B cell (primary cell): Measurements from ENCODE around the gene FMN1. TPM values are rescaled to one million over a fixed set of nuclear protein-coding genes. Genes with fewer than 3 reads are reported as not detected.

ENCODE experiments used
- ATAC-seq: fragments of 200-7000 bp; cut with Tn5 transposase; one replicate; pipeline ENCODE4 v1.10.0; 2021; ENCODE audit warnings: low read depth, mild to moderate bottlenecking, moderate number of reproducible peaks, moderate library complexity
- CTCF ChIA-PET: fragments of 350-600 bp; sonication (Branson Sonifier 250); formaldehyde crosslinking; loops from one replicate; lab custom pipeline; 2021; ENCODE audit warnings: antibody characterized with exemption, inconsistent platforms; lab: Charles Lee
- POLR2A ChIA-PET: fragments of 350-600 bp; sonication (Branson Sonifier 250); formaldehyde crosslinking; loops from one replicate; lab custom pipeline; 2021; ENCODE audit warnings: antibody characterized with exemption; lab: Charles Lee
- DNase-seq: peaks from one replicate; pipeline ENCODE4 v3.0.0; 2013
- H2AFZ ChIP-seq: 2 replicates; pipeline ENCODE4 v1.6.1; 2012; ENCODE audit warnings: mild to moderate bottlenecking, low read depth, low read length; ENCODE audit not compliant: insufficient read depth, poor library complexity, severe bottlenecking
- H3K27ac ChIP-seq, 2 donors: 1 replicate in 1 of 2; 2 replicates in 1 of 2; pipeline ENCODE4 v1.5.1; 2012 to 2013; ENCODE audit warnings: low read length in 2 of 2, mild to moderate bottlenecking in 2 of 2, moderate library complexity in 1 of 2
- H3K27me3 ChIP-seq, 4 experiments: fragments of 200-600 bp in 1 of 4; sonication (generic) in 1 of 4; replicated peaks in 1 of 4; 1 replicate in 2 of 4; 2 replicates in 2 of 4; pipeline versions ENCODE4 v1.6.1 to v1.7.0; 2013 to 2016; ENCODE audit warnings: low read length in 3 of 4, mild to moderate bottlenecking in 2 of 4, mixed read lengths in 1 of 4, moderate library complexity in 1 of 4; ENCODE audit not compliant: insufficient read depth in 4 of 4, control insufficient read depth in 3 of 4; ENCODE audit errors: control extremely low read depth in 1 of 4
- H3K36me3 ChIP-seq, 2 experiments: replicated peaks in 1 of 2; 1 replicate in 1 of 2; 2 replicates in 1 of 2; pipeline versions ENCODE4 v1.6.1 to v1.7.1; 2013; ENCODE audit warnings: low read length in 1 of 2; ENCODE audit not compliant: insufficient read depth in 2 of 2, control insufficient read depth in 1 of 2; ENCODE audit errors: control extremely low read depth in 1 of 2, extremely low read depth in 1 of 2
- H3K4me1 ChIP-seq, 2 donors: fragments of 200-600 bp in 1 of 2; sonication (generic) in 1 of 2; 1 replicate in 1 of 2; 2 replicates in 1 of 2; pipeline versions ENCODE4 v1.5.1 to v1.6.1; 2013 to 2017; ENCODE audit warnings: low read length in 2 of 2; ENCODE audit not compliant: control insufficient read depth in 2 of 2, insufficient read depth in 2 of 2
- H3K4me2 ChIP-seq: replicated peaks from 2 replicates; pipeline ENCODE3; 2012; ENCODE audit warnings: mild to moderate bottlenecking, low read depth, low read length; ENCODE audit not compliant: poor library complexity, severe bottlenecking
- H3K4me3 ChIP-seq, 5 experiments: fragments of 200-600 bp in 1 of 5; sonication (generic) in 1 of 5; 1 replicate in 3 of 5; 2 replicates in 2 of 5; pipeline versions ENCODE4 v1.5.1 to v1.7.0; 2011 to 2016; ENCODE audit warnings: low read length in 4 of 5, mild to moderate bottlenecking in 4 of 5, low read depth in 2 of 5, control low read depth in 1 of 5, moderate library complexity in 1 of 5; ENCODE audit not compliant: insufficient read depth in 1 of 5; ENCODE audit errors: control extremely low read depth in 1 of 5, extremely low read depth in 1 of 5
- H3K79me2 ChIP-seq: fragments of 200-600 bp; sonication (generic); one replicate; pipeline ENCODE4 v1.6.0; 2016; ENCODE audit warnings: low read length; ENCODE audit not compliant: control insufficient read depth, insufficient read depth
- H3K9ac ChIP-seq: fragments of 200-600 bp; sonication (generic); 2 replicates; pipeline ENCODE4 v1.6.1; 2017; ENCODE audit warnings: mild to moderate bottlenecking, low read length, moderate library complexity
- H3K9me3 ChIP-seq, 3 donors: one replicate each; pipeline versions ENCODE4 v1.6.1 to v1.7.1; 2013; ENCODE audit warnings: low read length in 2 of 3; ENCODE audit not compliant: control insufficient read depth in 2 of 3, insufficient read depth in 1 of 3; ENCODE audit errors: control extremely low read depth in 1 of 3
- H4K20me1 ChIP-seq: 2 replicates; pipeline ENCODE4 v1.6.0; 2012; ENCODE audit warnings: mild to moderate bottlenecking, low read length; ENCODE audit not compliant: insufficient read depth, control insufficient read depth, poor library complexity, severe bottlenecking
- H3K27ac Mint-ChIP-seq: one replicate; pipeline ENCODE4 v1.8.0; 2021; ENCODE audit warnings: mixed read lengths
- H3K27me3 Mint-ChIP-seq: one replicate; pipeline ENCODE4 v1.8.0; 2021; ENCODE audit warnings: mixed read lengths
- H3K4me1 Mint-ChIP-seq: one replicate; pipeline ENCODE4 v1.8.0; 2021; ENCODE audit warnings: mixed read lengths
- H3K4me3 Mint-ChIP-seq: one replicate; pipeline ENCODE4 v1.8.0; 2021; ENCODE audit warnings: mixed read lengths
- H3K9me3 Mint-ChIP-seq: one replicate; pipeline ENCODE4 v1.8.0; 2022; ENCODE audit warnings: mixed read lengths; ENCODE audit not compliant: insufficient read depth
- EZH2 ChIP-seq: IDR thresholded peaks from 2 replicates; pipeline ENCODE4 v1.6.1; 2012; ENCODE audit warnings: borderline replicate concordance, low read depth, mild to moderate bottlenecking, moderate library complexity, low read length; ENCODE audit not compliant: insufficient read depth, poor library complexity, severe bottlenecking
- WGBS: methylation state at CpG from one replicate; pipeline ENCODE4 v1.1.5; 2013; ENCODE audit warnings: missing lambda C conversion rate; ENCODE audit not compliant: insufficient coverage; 5-methylcytosine and 5-hydroxymethylcytosine counted together
- intact Hi-C: fragments of 100-400 bp; cut with micrococcal nuclease; formaldehyde crosslinking; loops from one replicate; pipeline ENCODE4 v1.10.0; 2022
- polyA plus RNA-seq: library from polyadenylated mRNA; depleted of rRNA; stranded (reverse); fragments of >200 nt; gene quantifications from 2 replicates; pipeline ENCODE4 v1.2.3, GENCODE V29; 2012
- total RNA-seq, 2 donors: library from RNA; stranded (reverse); fragments of 120-200 nt in 1 of 2; gene quantifications; 1 replicate in 1 of 2; 2 replicates in 1 of 2; pipeline versions ENCODE4 v1.2.3 to v1.2.4, GENCODE V29; 2013 to 2022
- TF ChIP-seq, protein P1 (sequence below): fragments of 200-600 bp; IDR thresholded peaks from one replicate; pipeline ENCODE4 v1.8.0; 2022; ENCODE audit warnings: antibody characterized with exemption, mild to moderate bottlenecking

Gene FMN1
- total and polyA plus RNA-seq, 2 donors (not counting 1 experiment from before 2014, with no cell fraction given), result 0.21 to 0.96 TPM

DNA sequence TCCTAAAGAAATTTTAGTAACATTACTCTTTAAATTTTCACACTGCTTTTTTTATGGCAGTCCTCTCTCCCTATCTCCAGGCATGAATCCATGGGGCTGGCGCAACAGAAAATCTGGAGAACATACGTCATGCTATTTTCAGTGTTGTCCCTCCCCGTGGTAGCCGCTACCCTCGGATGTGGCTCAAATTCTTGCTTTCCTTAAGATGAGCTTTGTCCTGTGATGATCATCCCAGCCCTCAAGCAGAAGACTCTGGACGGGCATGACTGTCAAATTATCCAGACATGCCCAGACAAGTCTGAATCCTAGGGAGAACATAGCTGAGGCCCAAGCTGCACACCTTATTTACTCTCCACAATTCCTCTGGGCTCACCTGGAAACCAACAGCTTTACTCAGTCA is 49.1 kb downstream of the FMN1 start:
- H4K20me1 ChIP-seq, result no peaks in the 10 kb centered on the region
- H3K4me3 Mint-ChIP-seq, result no peak overlapping the region
- intact Hi-C loops, result no loop called here
- POLR2A ChIA-PET, result no interaction called here
- DNase-seq, result no peak
- H3K36me3 ChIP-seq, result no peaks in the 10 kb centered on the region
- H3K27ac ChIP-seq, result no peak overlapping the region
- no peaks in the 10 kb centered on the region for H3K27me3 ChIP-seq
- no peak overlapping the region for H2AFZ ChIP-seq
- no peaks in the 10 kb centered on the region for H3K9me3 ChIP-seq
- peaks cover 24% of the 10 kb centered on the region for H3K27me3 Mint-ChIP-seq
- TF ChIP-seq, protein P1, sequence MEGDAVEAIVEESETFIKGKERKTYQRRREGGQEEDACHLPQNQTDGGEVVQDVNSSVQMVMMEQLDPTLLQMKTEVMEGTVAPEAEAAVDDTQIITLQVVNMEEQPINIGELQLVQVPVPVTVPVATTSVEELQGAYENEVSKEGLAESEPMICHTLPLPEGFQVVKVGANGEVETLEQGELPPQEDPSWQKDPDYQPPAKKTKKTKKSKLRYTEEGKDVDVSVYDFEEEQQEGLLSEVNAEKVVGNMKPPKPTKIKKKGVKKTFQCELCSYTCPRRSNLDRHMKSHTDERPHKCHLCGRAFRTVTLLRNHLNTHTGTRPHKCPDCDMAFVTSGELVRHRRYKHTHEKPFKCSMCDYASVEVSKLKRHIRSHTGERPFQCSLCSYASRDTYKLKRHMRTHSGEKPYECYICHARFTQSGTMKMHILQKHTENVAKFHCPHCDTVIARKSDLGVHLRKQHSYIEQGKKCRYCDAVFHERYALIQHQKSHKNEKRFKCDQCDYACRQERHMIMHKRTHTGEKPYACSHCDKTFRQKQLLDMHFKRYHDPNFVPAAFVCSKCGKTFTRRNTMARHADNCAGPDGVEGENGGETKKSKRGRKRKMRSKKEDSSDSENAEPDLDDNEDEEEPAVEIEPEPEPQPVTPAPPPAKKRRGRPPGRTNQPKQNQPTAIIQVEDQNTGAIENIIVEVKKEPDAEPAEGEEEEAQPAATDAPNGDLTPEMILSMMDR, result no peak
- TF ChIP-seq EZH2, result no peak
- no peaks in the 10 kb centered on the region for H3K79me2 ChIP-seq
- no peaks in the 10 kb centered on the region for H3K9me3 Mint-ChIP-seq
- no peak overlapping the region for H3K27ac Mint-ChIP-seq
- no peak overlapping the region for H3K4me3 ChIP-seq
- peaks cover 0 to 4% of the 10 kb centered on the region in 2 donors for H3K4me1 ChIP-seq
- H3K4me1 Mint-ChIP-seq, result peaks cover 4% of the 10 kb centered on the region
- CTCF ChIA-PET, result no interaction called here
- H3K4me2 ChIP-seq, result no peak overlapping the region
- WGBS, result 94% methylated on average over 6 of the region's 6 CpGs
- H3K9ac ChIP-seq, result no peak overlapping the region
- ATAC-seq, result no peak

DNA sequence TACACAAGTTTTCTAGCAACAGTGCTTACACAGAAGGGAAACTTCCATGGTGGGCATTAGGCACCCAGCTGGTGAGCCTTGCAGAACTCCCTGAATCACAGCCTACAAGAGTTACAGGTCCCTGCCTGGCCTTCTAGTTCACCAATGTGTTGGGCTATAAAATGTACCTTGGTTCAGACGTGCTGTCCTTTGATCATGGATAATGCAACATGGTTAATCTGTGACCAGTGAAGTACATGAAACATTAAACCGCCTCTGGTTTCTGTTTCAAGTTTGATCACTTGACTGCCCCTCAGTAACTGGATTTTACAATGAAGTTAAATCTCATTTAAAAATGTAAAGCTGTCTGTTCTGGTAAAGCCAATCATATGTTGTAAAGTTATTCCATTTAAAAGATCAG is 51.8 kb downstream of the FMN1 start:
- CTCF ChIA-PET, result no interaction called here
- H3K4me3 ChIP-seq, result no peak overlapping the region
- no peaks in the 10 kb centered on the region for H3K4me1 Mint-ChIP-seq

More for the DNA sequence above, 51.8 kb downstream of the FMN1 start:
- no peak overlapping the region for H3K27ac Mint-ChIP-seq
- no peak overlapping the region for H3K27ac ChIP-seq
- no peaks in the 10 kb centered on the region for H3K79me2 ChIP-seq
- no peaks in the 10 kb centered on the region for H4K20me1 ChIP-seq
- ATAC-seq (no peak), DNase-seq (no peak)
- H2AFZ ChIP-seq, result no peak overlapping the region
- H3K9ac ChIP-seq, result no peak overlapping the region
- no peaks in the 10 kb centered on the region for H3K36me3 ChIP-seq
- H3K9me3 Mint-ChIP-seq, result no peaks in the 10 kb centered on the region
- POLR2A ChIA-PET, result no interaction called here
- H3K27me3 Mint-ChIP-seq, result peaks cover 31% of the 10 kb centered on the region
- H3K4me1 ChIP-seq, result no peaks in the 10 kb centered on the region
- intact Hi-C loops, result no loop called here
- TF ChIP-seq, protein P1, result no peak
- TF ChIP-seq EZH2, result no peak
- no peak overlapping the region for H3K4me3 Mint-ChIP-seq
- WGBS, result 68% methylated on average over 2 of the region's 2 CpGs
- no peak overlapping the region for H3K4me2 ChIP-seq
- H3K9me3 ChIP-seq, result no peaks in the 10 kb centered on the region
- no peaks in the 10 kb centered on the region for H3K27me3 ChIP-seq
